ENCODE results near the gene RSPH4A. TPM values are rescaled to one million over a fixed set of nuclear protein-coding genes. Genes with fewer than 3 reads are reported as not detected.

RSPH4A gene
- total and polyA plus RNA-seq, 9 of the 15 experiments (the other 6 are each of a cell fraction or from before 2014, with no cell fraction given): 0.04 to 0.30 (median 0.11) TPM

GRCh38 chr6:116624036-116624805 is 7.9 kb downstream of the RSPH4A start (continued):
- TF ChIP-seq CBFA2T3 (IDR thresholded peaks at IDR 0.05): no peak
- TF ChIP-seq ZNF134 (CRISPR knock-in tag; conservative IDR thresholded peaks at IDR 0.05): peak; percentile 43; the same call in 1 of the 2 replicates
- no peak for TF ChIP-seq ZNF449 (CRISPR knock-in tag; IDR thresholded peaks at IDR 0.05)
- TF ChIP-seq AFF4 (CRISPR knock-in tag; IDR thresholded peaks at IDR 0.05): no peak
- TF ChIP-seq HES1 (IDR thresholded peaks at IDR 0.05; ENCODE audit: low read depth): no peak
- no peak for TF ChIP-seq GATA2 (CRISPR knock-in tag; IDR thresholded peaks at IDR 0.05)
- TF ChIP-seq PKNOX1 (IDR thresholded peaks at IDR 0.05): 0 out of 2 replicates have a peak, but pooled peaks have one; percentile 9
- TF ChIP-seq ZNF24 (IDR thresholded peaks at IDR 0.05): no peak
- TF ChIP-seq PTBP1 (IDR thresholded peaks at IDR 0.05; ENCODE audit: low read depth, low read length): no peak
- TF ChIP-seq HDAC2 (IDR thresholded peaks at IDR 0.05): no peak
- peak; percentile 54; the same call in 1 of the 2 replicates for TF ChIP-seq MAFK (IDR thresholded peaks at IDR 0.05; ENCODE audit: low read length)
- TF ChIP-seq RBM17 (IDR thresholded peaks at IDR 0.05; ENCODE audit: borderline replicate concordance, low read depth, low read length): no peak
- no peak for TF ChIP-seq ZFP91 (CRISPR knock-in tag; IDR thresholded peaks at IDR 0.05)
- peak; percentile 90 for TF ChIP-seq C11orf30 (IDR thresholded peaks at IDR 0.05; ENCODE audit: low read depth)
- peak; percentile 34; the same call in 1 of the 2 replicates for TF ChIP-seq CTBP1 (IDR thresholded peaks at IDR 0.05; ENCODE audit: borderline replicate concordance)
- TF ChIP-seq MAFF (IDR thresholded peaks at IDR 0.05; ENCODE audit: low read length): peak; percentile 72
- no peak for TF ChIP-seq EWSR1 (IDR thresholded peaks at IDR 0.05; ENCODE audit: borderline replicate concordance, low read depth, partially characterized antibody)
- TF ChIP-seq NFIC (IDR thresholded peaks at IDR 0.05): no peak
- TF ChIP-seq, protein P1, sequence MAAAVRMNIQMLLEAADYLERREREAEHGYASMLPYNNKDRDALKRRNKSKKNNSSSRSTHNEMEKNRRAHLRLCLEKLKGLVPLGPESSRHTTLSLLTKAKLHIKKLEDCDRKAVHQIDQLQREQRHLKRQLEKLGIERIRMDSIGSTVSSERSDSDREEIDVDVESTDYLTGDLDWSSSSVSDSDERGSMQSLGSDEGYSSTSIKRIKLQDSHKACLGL (CRISPR knock-in tag; IDR thresholded peaks at IDR 0.05; ENCODE audit: borderline replicate concordance, poor library complexity, severe bottlenecking): no peak

Measured in K562 (cell line).